Measurements from ENCODE around the gene KMT2B. TPM values are rescaled to one million over a fixed set of nuclear protein-coding genes. Genes with fewer than 3 reads are reported as not detected.

The KMT2B gene
- total and polyA plus RNA-seq, 12 donors: 6.6 to 97.3 (median 22.6) TPM

Other genes starting within 250 kb of the KMT2B start
- gene KRTDAP, start 227.5 kb upstream of the KMT2B start, total RNA-seq: not detected
- gene KRTDAP, start 227.5 kb upstream of the KMT2B start, polyA plus RNA-seq: not detected
- gene DMKN, start 204.4 kb upstream of the KMT2B start, total RNA-seq: 10 to 100 TPM in 5 of 9 donors, 1 to 10 TPM in 4; 2.7 to 39.4 (median 17.1) TPM
- gene DMKN, start 204.4 kb upstream of the KMT2B start, polyA plus RNA-seq: 10 to 100 TPM; 29.3 to 70.5 (median 63.2) TPM
- not detected for gene SBSN, start 189.7 kb upstream of the KMT2B start, total RNA-seq
- gene SBSN, start 189.7 kb upstream of the KMT2B start, polyA plus RNA-seq: under 1 TPM in 1 of 3 donors, not detected in 2; 0.77 TPM
- gene GAPDHS, start 184.5 kb upstream of the KMT2B start, total RNA-seq: not detected
- gene GAPDHS, start 184.5 kb upstream of the KMT2B start, polyA plus RNA-seq: not detected
- 100 to 1,000 TPM; 139 to 261 (median 173) TPM for gene TMEM147, start 172.4 kb upstream of the KMT2B start, total RNA-seq
- gene TMEM147, start 172.4 kb upstream of the KMT2B start, polyA plus RNA-seq: 100 to 1,000 TPM in 2 of 3 donors, 10 to 100 TPM in 1; 86.5 to 215 (median 188) TPM
- 10 to 100 TPM in 3 of 9 donors, 1 to 10 TPM in 6; 2.2 to 60.4 (median 7.3) TPM for gene ATP4A, start 154.3 kb upstream of the KMT2B start, total RNA-seq
- 10 to 100 TPM in 1 of 3 donors, 1 to 10 TPM in 2; 6.5 to 63.5 (median 7.6) TPM for gene ATP4A, start 154.3 kb upstream of the KMT2B start, polyA plus RNA-seq
- gene PMIS2, start 131.8 kb upstream of the KMT2B start, total RNA-seq: under 1 TPM in 2 of 9 donors, not detected in 7; 0.61 to 0.81 TPM
- not detected for gene PMIS2, start 131.8 kb upstream of the KMT2B start, polyA plus RNA-seq
- 10 to 100 TPM in 5 of 9 donors, 1 to 10 TPM in 4; 6.2 to 22.4 (median 10.3) TPM for gene HAUS5, start 105.3 kb upstream of the KMT2B start, total RNA-seq
- gene HAUS5, start 105.3 kb upstream of the KMT2B start, polyA plus RNA-seq: 10 to 100 TPM in 2 of 3 donors, 1 to 10 TPM in 1; 5.2 to 38.2 (median 20.7) TPM
- 10 to 100 TPM; 42.6 to 92.9 (median 74.6) TPM for gene RBM42, start 89.0 kb upstream of the KMT2B start, total RNA-seq
- 100 to 1,000 TPM in 1 of 3 donors, 10 to 100 TPM in 2; 23.9 to 107 (median 80.7) TPM for gene RBM42, start 89.0 kb upstream of the KMT2B start, polyA plus RNA-seq
- gene ETV2, start 76.3 kb upstream of the KMT2B start, total RNA-seq: 1 to 10 TPM in 6 of 9 donors, under 1 TPM in 1, not detected in 2; 0.96 to 2.6 (median 2.1) TPM
- 1 to 10 TPM in 2 of 3 donors, under 1 TPM in 1; 0.38 to 5.3 (median 5.0) TPM for gene ETV2, start 76.3 kb upstream of the KMT2B start, polyA plus RNA-seq
- 100 to 1,000 TPM; 289 to 694 (median 493) TPM for gene COX6B1, start 69.7 kb upstream of the KMT2B start, total RNA-seq
- gene COX6B1, start 69.7 kb upstream of the KMT2B start, polyA plus RNA-seq: 1,000 to 10,000 TPM in 2 of 3 donors, 100 to 1,000 TPM in 1; 626 to 1,985 (median 1,187) TPM
- not detected for gene UPK1A, start 51.5 kb upstream of the KMT2B start, total RNA-seq
- gene UPK1A, start 51.5 kb upstream of the KMT2B start, polyA plus RNA-seq: 1 to 10 TPM in 1 of 3 donors, not detected in 2; 1.2 TPM
- gene ZBTB32, start 13.4 kb upstream of the KMT2B start, total RNA-seq: under 1 TPM in 1 of 9 donors, not detected in 8; 0.38 TPM
- under 1 TPM in 2 of 3 donors, not detected in 1; 0.27 to 0.40 TPM for gene ZBTB32, start 13.4 kb upstream of the KMT2B start, polyA plus RNA-seq
- 10 to 100 TPM in 6 of 9 donors, 1 to 10 TPM in 3; 4.9 to 35.3 (median 13.8) TPM for gene IGFLR1, start 24.4 kb downstream of the KMT2B start, total RNA-seq
- gene IGFLR1, start 24.4 kb downstream of the KMT2B start, polyA plus RNA-seq: 10 to 100 TPM in 2 of 3 donors, 1 to 10 TPM in 1; 5.3 to 32.3 (median 21.5) TPM
- gene U2AF1L4, start 27.4 kb downstream of the KMT2B start, total RNA-seq: 10 to 100 TPM; 14.8 to 55.0 (median 32.7) TPM
- gene U2AF1L4, start 27.4 kb downstream of the KMT2B start, polyA plus RNA-seq: 100 to 1,000 TPM in 2 of 3 donors, 10 to 100 TPM in 1; 30.3 to 255 (median 104) TPM
- gene PSENEN, start 27.6 kb downstream of the KMT2B start, total RNA-seq: 100 to 1,000 TPM in 1 of 9 donors, 10 to 100 TPM in 8; 29.5 to 149 (median 71.0) TPM
- gene PSENEN, start 27.6 kb downstream of the KMT2B start, polyA plus RNA-seq: 100 to 1,000 TPM in 2 of 3 donors, 10 to 100 TPM in 1; 93.1 to 230 (median 174) TPM
- 10 to 100 TPM in 8 of 9 donors, 1 to 10 TPM in 1; 6.0 to 28.2 (median 12.5) TPM for gene LIN37, start 30.6 kb downstream of the KMT2B start, total RNA-seq
- 100 to 1,000 TPM in 1 of 3 donors, 10 to 100 TPM in 2; 11.3 to 137 (median 75.9) TPM for gene LIN37, start 30.6 kb downstream of the KMT2B start, polyA plus RNA-seq
- 100 to 1,000 TPM in 7 of 9 donors, 10 to 100 TPM in 2; 21.1 to 431 (median 164) TPM for gene HSPB6, start 39.0 kb downstream of the KMT2B start, total RNA-seq
- 100 to 1,000 TPM; 524 to 932 (median 718) TPM for gene HSPB6, start 39.0 kb downstream of the KMT2B start, polyA plus RNA-seq
- gene PROSER3, start 40.2 kb downstream of the KMT2B start, total RNA-seq: 10 to 100 TPM in 5 of 9 donors, 1 to 10 TPM in 4; 4.4 to 18.5 (median 10.2) TPM
- gene PROSER3, start 40.2 kb downstream of the KMT2B start, polyA plus RNA-seq: 10 to 100 TPM in 2 of 3 donors, 1 to 10 TPM in 1; 7.0 to 27.3 (median 14.7) TPM
- gene ARHGAP33, start 57.6 kb downstream of the KMT2B start, total RNA-seq: 10 to 100 TPM in 3 of 9 donors, 1 to 10 TPM in 5, under 1 TPM in 1; 0.54 to 30.9 (median 5.4) TPM
- 10 to 100 TPM in 2 of 3 donors, 1 to 10 TPM in 1; 1.2 to 90.3 (median 27.9) TPM for gene ARHGAP33, start 57.6 kb downstream of the KMT2B start, polyA plus RNA-seq
- gene PRODH2, start 94.8 kb downstream of the KMT2B start, total RNA-seq: under 1 TPM in 1 of 9 donors, not detected in 8; 0.46 TPM
- under 1 TPM in 1 of 3 donors, not detected in 2; 0.07 TPM for gene PRODH2, start 94.8 kb downstream of the KMT2B start, polyA plus RNA-seq
- under 1 TPM in 1 of 9 donors, not detected in 8; 0.31 TPM for gene NPHS1, start 134.5 kb downstream of the KMT2B start, total RNA-seq
- gene NPHS1, start 134.5 kb downstream of the KMT2B start, polyA plus RNA-seq: not detected
- under 1 TPM in 4 of 9 donors, not detected in 5; 0.06 to 0.32 (median 0.11) TPM for gene KIRREL2, start 138.9 kb downstream of the KMT2B start, total RNA-seq
- under 1 TPM; 0.03 to 0.24 (median 0.15) TPM for gene KIRREL2, start 138.9 kb downstream of the KMT2B start, polyA plus RNA-seq
- 10 to 100 TPM in 4 of 9 donors, 1 to 10 TPM in 5; 1.0 to 68.7 (median 8.6) TPM for gene APLP1, start 150.6 kb downstream of the KMT2B start, total RNA-seq
- gene APLP1, start 150.6 kb downstream of the KMT2B start, polyA plus RNA-seq: 100 to 1,000 TPM in 1 of 3 donors, 10 to 100 TPM in 2; 77.4 to 278 (median 89.7) TPM
- 10 to 100 TPM in 2 of 9 donors, 1 to 10 TPM in 7; 1.7 to 10.8 (median 6.7) TPM for gene NFKBID, start 182.5 kb downstream of the KMT2B start, total RNA-seq
- 10 to 100 TPM in 2 of 3 donors, 1 to 10 TPM in 1; 1.5 to 18.9 (median 14.7) TPM for gene NFKBID, start 182.5 kb downstream of the KMT2B start, polyA plus RNA-seq
- 10 to 100 TPM in 5 of 9 donors, 1 to 10 TPM in 3, not detected in 1; 3.1 to 24.3 (median 10.3) TPM for gene HCST, start 184.5 kb downstream of the KMT2B start, total RNA-seq
- 10 to 100 TPM in 2 of 3 donors, 1 to 10 TPM in 1; 2.8 to 97.2 (median 41.4) TPM for gene HCST, start 184.5 kb downstream of the KMT2B start, polyA plus RNA-seq
- 100 to 1,000 TPM in 7 of 9 donors, 10 to 100 TPM in 2; 11.8 to 323 (median 138) TPM for gene TYROBP, start 190.3 kb downstream of the KMT2B start, total RNA-seq
- gene TYROBP, start 190.3 kb downstream of the KMT2B start, polyA plus RNA-seq: 100 to 1,000 TPM in 2 of 3 donors, 10 to 100 TPM in 1; 83.9 to 291 (median 290) TPM
- gene LRFN3, start 218.4 kb downstream of the KMT2B start, total RNA-seq: 10 to 100 TPM in 7 of 9 donors, 1 to 10 TPM in 2; 1.7 to 23.3 (median 15.5) TPM
- gene LRFN3, start 218.4 kb downstream of the KMT2B start, polyA plus RNA-seq: 1 to 10 TPM; 3.7 to 8.4 (median 7.1) TPM